ENCODE results near the gene UBXN10. TPM values are rescaled to one million over a fixed set of nuclear protein-coding genes. Genes with fewer than 3 reads are reported as not detected.

The UBXN10 gene, protein sequence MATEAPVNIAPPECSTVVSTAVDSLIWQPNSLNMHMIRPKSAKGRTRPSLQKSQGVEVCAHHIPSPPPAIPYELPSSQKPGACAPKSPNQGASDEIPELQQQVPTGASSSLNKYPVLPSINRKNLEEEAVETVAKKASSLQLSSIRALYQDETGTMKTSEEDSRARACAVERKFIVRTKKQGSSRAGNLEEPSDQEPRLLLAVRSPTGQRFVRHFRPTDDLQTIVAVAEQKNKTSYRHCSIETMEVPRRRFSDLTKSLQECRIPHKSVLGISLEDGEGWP
- 5.8 TPM for polyA plus RNA-seq (ENCODE audit: insufficient read length)
- long read RNA-seq, donor 1, full-length matches to known transcripts = 2 of 2 reads
- long read RNA-seq, donor 1, partial matches to known transcripts = 0 of 2 reads
- long read RNA-seq, donor 1, other reads (novel, unspliced or antisense) = 0 of 2 reads
- long read RNA-seq, donor 2, full-length matches to known transcripts = 4 of 4 reads
- long read RNA-seq, donor 2, partial matches to known transcripts = 0 of 4 reads
- long read RNA-seq, donor 2, other reads (novel, unspliced or antisense) = 0 of 4 reads
- long read RNA-seq, donor 3, full-length matches to known transcripts = 1 of 1 reads
- long read RNA-seq, donor 3, partial matches to known transcripts = 0 of 1 reads
- long read RNA-seq, donor 3, other reads (novel, unspliced or antisense) = 0 of 1 reads
- long read RNA-seq, donor 4 = 0 reads
- long read RNA-seq, donor 5, full-length matches to known transcripts = 2 of 2 reads
- long read RNA-seq, donor 5, partial matches to known transcripts = 0 of 2 reads
- long read RNA-seq, donor 5, other reads (novel, unspliced or antisense) = 0 of 2 reads
- long read RNA-seq, donor 6, full-length matches to known transcripts = 2 of 2 reads
- long read RNA-seq, donor 6, partial matches to known transcripts = 0 of 2 reads
- long read RNA-seq, donor 6, other reads (novel, unspliced or antisense) = 0 of 2 reads
- long read RNA-seq, donor 7, full-length matches to known transcripts = 6 of 6 reads
- long read RNA-seq, donor 7, partial matches to known transcripts = 0 of 6 reads
- long read RNA-seq, donor 7, other reads (novel, unspliced or antisense) = 0 of 6 reads
- long read RNA-seq, donor 8, full-length matches to known transcripts = 1 of 1 reads
- long read RNA-seq, donor 8, partial matches to known transcripts = 0 of 1 reads
- long read RNA-seq, donor 8, other reads (novel, unspliced or antisense) = 0 of 1 reads

- DNase-seq = peak; percentile 71
These were observed at the start of gene UBXN10, which contains the start of gene PLA2G2C for GRCh38 chr1:20185834-20186782. TSS of gene UBXN10 (plus strand) at chr1:20186096. CDS start at chr1:20190562, 4,466 bp downstream. TSS of gene PLA2G2C (minus strand) at chr1:20186518. CDS start at chr1:20177363, 9,155 bp downstream.

DNA sequence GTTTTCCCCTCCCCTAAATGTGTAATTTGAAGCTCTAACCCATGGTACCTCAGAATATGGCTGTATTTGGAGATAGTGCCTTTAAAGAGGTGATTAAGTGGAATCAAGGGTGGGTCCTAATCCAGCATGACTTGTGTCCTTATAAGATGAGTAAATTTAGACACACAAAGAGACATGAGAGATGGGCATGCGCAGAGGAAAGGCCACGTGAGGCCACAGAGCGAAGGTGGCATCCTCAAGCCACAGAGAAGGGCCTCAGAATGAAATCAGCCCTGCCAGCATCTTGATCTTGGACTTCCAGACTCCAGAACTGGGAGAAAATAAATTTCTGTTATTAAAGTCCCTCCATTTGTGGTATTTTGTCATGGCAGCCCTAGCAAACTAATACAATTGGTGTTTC, 49.6 kb upstream of the UBXN10 start:
- no peak for DNase-seq

GRCh38 chr1:20137055-20137454, 48.8 kb upstream of the UBXN10 start:
- no peak for DNase-seq

DNA sequence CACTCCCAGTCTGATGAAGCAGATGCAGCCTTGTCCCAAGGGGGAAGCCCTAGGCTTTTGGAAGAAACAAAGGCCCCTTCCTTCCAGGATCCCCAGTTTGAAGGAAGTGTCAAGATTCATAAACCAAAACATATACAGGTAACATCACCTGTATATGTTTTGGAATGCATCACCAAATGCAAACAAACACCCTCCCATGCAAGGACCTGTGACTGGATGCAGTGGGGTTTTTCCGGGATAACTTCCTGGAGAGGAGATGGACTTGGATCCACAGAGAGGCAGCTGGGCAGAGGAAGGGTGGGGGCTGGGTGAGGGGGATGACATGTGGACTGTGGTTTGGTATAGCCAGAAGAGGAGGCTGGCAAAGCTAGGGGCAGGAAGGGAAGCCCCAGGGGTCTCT, 48.3 kb upstream of the UBXN10 start:
- no peak for DNase-seq

GRCh38 chr1:20138346-20138745, 47.5 kb upstream of the UBXN10 start:
- DNase-seq = no peak

DNA sequence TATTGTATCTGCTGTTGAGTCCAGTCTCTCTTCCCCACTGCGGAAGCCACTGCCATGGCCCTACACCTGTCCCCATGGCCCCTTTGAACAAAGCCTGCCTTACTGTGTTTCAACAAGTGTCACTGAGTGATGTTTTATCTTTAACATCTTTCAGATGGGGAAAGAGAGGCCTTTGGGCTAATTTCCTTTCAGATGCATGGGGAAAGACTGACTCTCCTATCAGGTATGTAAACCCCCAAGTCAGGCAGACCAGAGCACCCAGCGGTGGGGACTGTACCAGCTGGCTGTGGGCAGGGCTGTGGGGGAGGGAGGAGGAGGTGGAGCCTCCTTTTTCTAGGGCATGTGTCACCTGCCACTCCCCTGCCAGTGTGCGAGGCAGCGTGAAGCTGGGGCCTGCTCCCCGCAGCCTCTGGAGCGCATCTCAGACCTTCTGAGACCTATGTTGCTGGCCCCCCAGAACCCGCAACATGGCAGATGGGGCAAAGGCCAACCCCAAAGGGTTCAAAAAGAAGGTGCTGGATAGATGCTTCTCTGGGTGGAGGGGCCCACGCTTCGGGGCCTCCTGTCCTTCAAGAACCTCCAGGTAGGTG, 46.8 kb upstream of the UBXN10 start, which contains the start of gene PLA2G2F:
Gene PLA2G2F (plus strand): TSS at position 363 of the 590 bp plus-strand sequence. CDS start 105 bp downstream, at position 468.
- DNase-seq = no peak

DNA sequence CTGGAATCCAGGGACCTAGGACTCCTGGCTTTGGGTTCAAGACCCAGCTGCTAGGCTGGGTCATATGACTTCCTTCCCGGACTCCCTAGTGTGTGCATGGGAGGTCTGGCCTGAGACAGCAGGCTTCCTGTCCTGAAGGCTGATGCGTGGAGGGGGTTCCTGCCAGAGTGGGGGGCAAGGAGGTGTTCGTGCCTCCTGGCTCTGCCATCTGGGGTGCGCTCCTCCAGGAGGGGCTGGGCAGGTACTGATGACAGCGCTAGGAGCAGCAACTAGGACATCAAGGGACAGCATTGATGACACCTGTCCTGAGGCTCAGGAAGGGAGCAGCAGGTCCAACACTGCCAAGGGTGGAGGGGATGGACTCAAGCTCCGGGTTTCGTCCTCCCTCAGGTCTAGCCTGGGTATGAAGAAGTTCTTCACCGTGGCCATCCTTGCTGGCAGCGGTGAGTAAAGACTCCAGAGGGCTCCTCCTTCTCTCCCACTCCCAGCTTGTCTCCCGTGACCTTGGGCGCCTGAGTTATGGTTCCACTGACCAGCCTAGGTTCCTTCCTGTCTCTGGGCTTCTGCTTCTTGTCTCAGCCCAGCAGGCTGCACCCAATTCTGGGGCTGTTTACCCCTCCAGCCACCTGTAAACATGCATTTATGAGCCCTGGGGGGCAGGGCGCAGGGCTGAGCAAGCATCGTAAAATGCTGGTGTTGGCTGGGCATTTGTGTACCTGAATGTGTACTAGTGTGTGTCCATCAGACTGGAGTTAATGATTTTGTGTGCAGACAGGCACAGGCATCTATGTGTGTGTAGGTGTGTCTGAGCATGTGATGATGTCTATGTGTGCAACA, 45.9 kb upstream of the UBXN10 start:
- DNase-seq = no peak

DNA sequence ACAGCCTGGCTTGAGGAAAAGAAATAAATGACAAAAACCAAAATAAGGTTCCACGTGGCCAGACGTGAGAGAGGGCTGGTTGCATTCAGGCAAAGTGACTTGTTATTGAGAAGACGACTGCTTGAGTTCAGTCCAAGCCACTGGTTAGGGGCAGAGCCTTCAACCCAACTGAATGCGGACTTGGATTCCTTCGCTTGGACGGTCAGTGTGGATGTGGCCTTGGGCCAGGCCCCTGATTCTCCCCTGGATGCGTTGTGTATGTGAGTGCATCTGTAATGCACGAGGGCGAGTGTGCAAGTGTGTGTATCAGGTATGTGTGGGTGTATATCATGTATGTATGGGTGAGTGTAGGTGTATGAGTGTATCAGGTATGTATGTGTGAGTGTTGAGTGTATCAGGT, 44.9 kb upstream of the UBXN10 start:
- DNase-seq = no peak

DNA sequence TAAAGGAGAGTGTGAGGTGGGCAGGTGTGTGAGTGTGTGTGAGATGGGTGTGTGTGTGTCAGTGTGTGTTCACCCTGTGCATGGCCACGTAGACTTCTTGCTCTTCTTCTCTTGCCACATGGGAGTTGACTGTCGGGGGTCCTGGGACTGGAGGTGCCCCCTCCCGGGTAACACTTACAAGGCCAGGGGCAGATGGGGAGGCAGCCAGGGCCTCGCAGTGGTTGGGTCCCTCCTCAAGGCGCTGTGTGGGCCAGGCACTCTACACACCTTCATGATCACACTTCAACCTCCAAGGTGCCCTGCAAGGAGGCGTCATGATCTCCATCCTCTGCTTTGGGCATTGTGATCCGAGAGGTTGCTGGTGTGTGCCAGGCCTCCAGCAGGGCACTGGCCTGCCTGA, 44.4 kb upstream of the UBXN10 start:
- DNase-seq = no peak

DNA sequence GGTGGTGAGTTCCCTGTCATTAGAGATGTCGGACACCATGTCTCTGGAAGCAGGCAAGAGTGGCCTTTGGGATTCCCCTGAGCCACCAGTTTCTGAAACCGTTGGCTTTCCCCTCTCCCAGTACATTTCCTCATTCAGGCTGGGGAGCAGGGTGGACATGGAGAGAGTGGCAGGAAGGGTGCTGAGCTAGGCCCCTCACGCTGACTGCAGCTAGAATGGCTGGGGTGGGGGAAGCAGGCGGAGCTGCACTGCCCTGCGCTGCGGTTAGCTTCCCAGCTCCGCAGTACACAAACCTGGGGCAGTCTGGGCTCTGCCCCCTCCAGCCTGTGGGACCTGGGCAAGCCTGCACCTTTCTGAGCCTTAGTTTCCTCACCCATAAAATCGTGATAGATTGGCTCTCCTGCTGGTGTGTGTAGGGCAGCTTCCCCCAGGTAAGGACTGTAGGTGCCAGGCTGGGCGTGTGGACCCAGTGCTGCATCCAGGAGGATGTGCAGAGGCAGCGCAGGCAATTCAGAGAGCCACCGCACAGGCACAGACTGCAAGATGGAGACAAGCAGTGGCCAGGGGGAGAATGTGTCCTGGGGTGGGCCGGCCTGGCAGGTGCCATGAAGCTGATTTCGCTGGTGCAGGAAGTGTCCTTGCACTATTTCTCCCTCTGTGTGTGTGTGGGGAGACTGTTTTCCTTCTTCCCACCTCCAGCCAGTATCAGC, 43.7 kb upstream of the UBXN10 start:
- DNase-seq = no peak

GRCh38 chr1:20143318-20143717, 42.6 kb upstream of the UBXN10 start:
- DNase-seq = no peak

- DNase-seq = no peak
These were observed 41.9 kb upstream of the UBXN10 start for GRCh38 chr1:20143734-20144565.

DNA sequence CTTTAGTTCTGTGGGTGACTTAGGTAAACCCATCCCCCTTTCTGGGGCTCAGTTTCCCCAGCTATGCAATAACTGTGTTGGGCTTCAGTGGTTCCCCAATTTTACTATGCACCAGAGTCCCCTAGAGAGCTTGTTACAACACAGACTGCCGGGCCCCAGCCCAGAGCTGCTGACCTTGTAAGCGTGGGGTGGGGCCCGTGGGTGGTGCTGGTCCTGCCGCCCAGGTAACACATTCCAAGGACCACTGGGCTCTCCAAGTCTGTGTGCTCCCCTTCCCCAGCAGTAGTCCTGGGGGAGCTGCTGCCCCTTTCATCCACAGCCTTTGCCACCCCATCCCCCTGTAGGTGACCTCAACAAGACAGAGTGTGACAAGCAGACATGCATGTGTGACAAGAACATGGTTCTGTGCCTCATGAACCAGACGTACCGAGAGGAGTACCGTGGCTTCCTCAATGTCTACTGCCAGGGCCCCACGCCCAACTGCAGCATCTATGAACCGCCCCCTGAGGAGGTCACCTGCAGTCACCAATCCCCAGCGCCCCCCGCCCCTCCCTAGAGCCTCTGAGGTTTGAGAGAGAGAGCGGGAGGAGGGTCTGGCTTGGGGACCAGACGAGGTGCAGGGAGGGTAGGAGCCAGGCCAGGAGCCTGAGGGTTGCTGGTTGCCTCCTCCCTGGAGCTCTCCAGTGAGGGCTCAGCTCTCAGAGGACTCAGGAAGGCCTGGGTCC, 37.9 kb upstream of the UBXN10 start:
- DNase-seq = no peak

- no peak for DNase-seq
These were observed 37.1 kb upstream of the UBXN10 start for GRCh38 chr1:20148571-20149500.

DNA sequence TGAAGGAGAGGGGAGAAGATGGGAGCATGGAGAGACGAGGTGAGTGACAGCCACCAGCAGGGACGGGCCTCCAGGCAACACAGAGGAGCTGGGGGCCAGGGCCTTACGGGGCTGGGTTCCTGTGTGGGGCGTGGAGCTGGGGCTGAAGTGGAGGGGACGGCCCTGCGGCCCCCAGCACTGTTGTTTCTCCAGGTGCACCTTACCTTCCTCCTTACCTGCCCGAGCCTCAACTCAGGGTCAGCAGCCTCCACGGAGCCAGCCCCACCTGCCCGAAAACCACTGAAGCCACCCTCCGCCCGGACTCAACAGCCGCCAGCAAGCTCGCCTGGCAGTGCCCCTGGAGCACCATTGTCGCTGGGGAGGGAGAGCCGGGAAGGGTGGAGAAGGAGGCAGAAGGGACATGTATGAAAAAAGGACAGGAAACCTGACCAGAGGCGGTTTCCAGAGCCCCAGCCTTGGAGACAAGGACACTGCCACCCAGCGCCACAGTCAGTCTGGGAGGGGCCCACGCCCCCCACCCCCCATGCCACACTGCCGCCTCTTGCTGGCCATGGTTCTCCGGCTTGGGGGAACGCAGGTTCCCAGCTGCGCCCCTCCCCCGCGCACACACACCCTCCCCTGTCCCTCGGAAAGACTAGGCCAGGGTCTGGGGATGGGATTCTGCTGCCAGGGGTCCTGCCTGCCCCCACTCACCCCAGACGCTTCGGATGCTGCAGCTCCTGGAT, 36.1 kb upstream of the UBXN10 start:
- DNase-seq = no peak
